Stimulated activated memory B cell treated with anti-CD40 and anti-IgM and Interleukin-4, amounts not matched to agents 10 μg/mL and 1 μg/mL and 100 μg/mL, for 72 hours (primary cell): ENCODE results near the gene SRCIN1.

ENCODE experiments used
- ATAC-seq: fragments of 150-1000 bp; cut with Tn5 transposase; 2 replicates; pipeline ENCODE4 v1.10.0; 2021
- H3K27ac Mint-ChIP-seq: one replicate; pipeline ENCODE4 v1.8.0; 2022; ENCODE audit warnings: mild to moderate bottlenecking, mixed read lengths
- H3K27me3 Mint-ChIP-seq: one replicate; pipeline ENCODE4 v1.8.0; 2022; ENCODE audit warnings: mixed read lengths
- H3K36me3 Mint-ChIP-seq: one replicate; pipeline ENCODE4 v1.8.0; 2022; ENCODE audit warnings: mixed read lengths
- H3K4me1 Mint-ChIP-seq: one replicate; pipeline ENCODE4 v1.8.0; 2022; ENCODE audit warnings: mixed read lengths
- H3K4me3 Mint-ChIP-seq: one replicate; pipeline ENCODE4 v1.8.0; 2022; ENCODE audit warnings: mild to moderate bottlenecking, moderate library complexity, mixed read lengths
- H3K9me3 Mint-ChIP-seq: one replicate; pipeline ENCODE4 v1.8.0; 2022; ENCODE audit warnings: mixed read lengths

The SRCIN1 gene

DNA sequence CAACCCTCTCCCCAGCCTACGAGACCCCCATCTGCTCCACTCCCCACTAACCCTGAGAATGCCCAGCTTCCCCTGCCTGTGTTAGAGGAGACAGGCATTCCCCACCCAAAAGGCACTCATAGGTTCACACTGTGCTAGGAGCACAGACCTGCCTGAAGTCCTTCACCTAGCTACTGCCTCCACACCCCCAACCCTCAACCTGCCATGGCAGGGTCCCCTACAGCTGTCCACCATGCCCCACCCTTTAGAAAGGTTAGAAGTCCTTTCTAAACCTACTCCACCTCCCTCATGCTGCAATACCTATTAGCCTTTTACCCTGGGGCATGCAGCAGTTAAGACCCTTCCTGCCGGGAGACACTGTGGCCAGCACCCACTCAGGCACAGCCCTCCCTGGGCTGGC, 9.1 kb downstream of the SRCIN1 start:
- Mint-ChIP-seq H3K36me3 (no peaks in the 10 kb centered on the region), H3K9me3 (no peaks in the 10 kb centered on the region), H3K27ac (no peak overlapping the region), H3K4me3 (no peak overlapping the region), H3K4me1 (peaks cover 14% of the 10 kb centered on the region), H3K27me3 (peaks cover 98% of the 10 kb centered on the region)
- ATAC-seq: no peak

DNA sequence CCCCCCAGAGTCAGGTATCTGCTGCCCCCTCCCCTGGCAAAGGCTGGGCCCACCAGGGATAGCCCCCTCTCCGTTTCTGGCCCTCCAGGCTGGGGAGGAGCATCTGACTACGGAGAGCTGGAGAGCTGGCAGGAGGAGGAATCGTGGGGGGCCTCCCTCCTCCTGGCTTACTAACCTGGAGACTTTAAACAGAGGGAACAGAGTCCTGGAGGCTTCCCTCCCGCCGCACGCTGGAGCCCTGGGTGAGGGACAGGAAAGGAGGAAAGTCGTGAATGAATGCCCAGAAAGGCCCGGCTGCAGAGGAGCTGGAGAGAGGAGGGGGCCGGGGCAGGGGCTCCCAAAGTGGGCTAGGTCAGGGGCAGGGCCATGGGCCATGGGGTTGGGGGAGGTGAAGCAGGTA, 9.9 kb downstream of the SRCIN1 start:
- no peak for ATAC-seq
- H3K27ac Mint-ChIP-seq: no peak overlapping the region
- H3K36me3 Mint-ChIP-seq: no peaks in the 10 kb centered on the region
- H3K4me3 Mint-ChIP-seq: no peak overlapping the region
- H3K4me1 Mint-ChIP-seq: peaks cover 14% of the 10 kb centered on the region
- H3K9me3 Mint-ChIP-seq: no peaks in the 10 kb centered on the region
- peaks cover 98% of the 10 kb centered on the region for H3K27me3 Mint-ChIP-seq

DNA sequence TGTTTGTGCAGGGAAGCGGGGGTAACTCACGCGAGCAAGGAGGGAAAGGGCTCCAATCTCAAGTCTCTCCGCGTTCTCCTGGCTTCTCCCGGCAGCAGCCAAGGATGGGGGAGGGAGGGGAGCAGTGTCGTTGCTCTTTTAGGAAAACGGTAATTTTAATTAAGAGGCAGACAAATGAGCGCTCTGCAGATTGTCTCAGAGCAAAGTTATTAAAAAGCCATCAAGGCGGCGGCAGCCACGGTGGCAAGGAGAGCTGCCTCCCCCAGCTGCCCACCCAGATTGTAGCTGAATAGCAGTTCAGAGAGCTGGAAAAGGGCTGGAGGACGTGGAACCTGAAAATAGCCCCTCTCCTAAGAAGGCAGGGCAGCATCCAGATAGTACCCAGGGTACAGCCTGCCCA, 11.6 kb downstream of the SRCIN1 start:
- H3K27ac Mint-ChIP-seq: no peak overlapping the region
- ATAC-seq: no peak
- H3K9me3 Mint-ChIP-seq: no peaks in the 10 kb centered on the region
- no peaks in the 10 kb centered on the region for H3K36me3 Mint-ChIP-seq
- H3K27me3 Mint-ChIP-seq: peaks cover 95% of the 10 kb centered on the region
- H3K4me1 Mint-ChIP-seq: peaks cover 17% of the 10 kb centered on the region
- H3K4me3 Mint-ChIP-seq: no peak overlapping the region

DNA sequence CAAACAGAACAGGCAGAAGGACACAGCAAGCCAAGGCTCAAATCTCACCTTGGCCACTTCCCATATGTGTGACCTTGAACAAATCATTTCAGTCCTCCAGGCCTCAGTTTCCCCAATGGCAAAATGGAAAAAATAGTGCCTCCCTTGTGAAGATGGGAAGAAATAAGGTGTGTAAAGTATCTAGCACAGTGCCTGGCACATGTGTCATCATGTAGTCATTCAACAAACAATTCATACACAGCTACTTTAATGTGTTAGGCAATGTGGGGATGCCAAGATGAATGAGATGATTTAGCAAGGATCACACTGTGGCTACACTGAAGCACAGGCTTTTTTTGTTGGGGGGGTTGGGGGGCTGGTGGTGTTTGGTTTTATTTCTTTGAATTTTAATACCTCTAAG, 13.3 kb downstream of the SRCIN1 start:
- peaks cover 17% of the 10 kb centered on the region for H3K4me1 Mint-ChIP-seq
- no peak overlapping the region for H3K27ac Mint-ChIP-seq
- H3K9me3 Mint-ChIP-seq: no peaks in the 10 kb centered on the region
- peaks cover 95% of the 10 kb centered on the region for H3K27me3 Mint-ChIP-seq
- H3K4me3 Mint-ChIP-seq: no peak overlapping the region
- no peaks in the 10 kb centered on the region for H3K36me3 Mint-ChIP-seq
- no peak for ATAC-seq

DNA sequence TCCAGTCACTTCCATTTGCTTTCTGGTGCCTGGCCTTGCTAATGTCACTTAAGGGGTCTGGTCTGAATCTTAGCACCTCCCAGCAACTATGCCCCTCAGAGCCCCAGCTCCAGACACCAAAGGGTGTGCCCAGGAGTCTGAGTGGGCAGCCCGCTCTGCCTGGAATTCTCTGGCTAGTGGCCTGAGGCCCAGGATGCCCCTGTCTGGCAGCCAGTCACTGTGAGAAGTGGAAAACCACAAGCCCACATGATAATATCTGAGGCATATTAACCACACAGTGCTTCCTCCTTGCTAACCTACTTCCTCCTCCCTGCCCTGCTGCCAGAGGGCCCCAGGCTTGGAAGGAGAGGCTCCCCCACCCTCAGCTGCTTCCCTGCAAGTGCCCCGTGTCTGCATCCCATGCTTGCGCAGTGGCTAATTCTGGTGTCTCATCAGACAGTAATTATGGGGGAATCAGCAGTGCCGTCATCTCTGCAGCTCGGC, 14.0 kb downstream of the SRCIN1 start:
- ATAC-seq: no peak
- H3K27me3 Mint-ChIP-seq: peaks cover 95% of the 10 kb centered on the region
- no peaks in the 10 kb centered on the region for H3K36me3 Mint-ChIP-seq
- H3K27ac Mint-ChIP-seq: no peak overlapping the region
- H3K9me3 Mint-ChIP-seq: no peaks in the 10 kb centered on the region
- peaks cover 17% of the 10 kb centered on the region for H3K4me1 Mint-ChIP-seq
- no peak overlapping the region for H3K4me3 Mint-ChIP-seq

DNA sequence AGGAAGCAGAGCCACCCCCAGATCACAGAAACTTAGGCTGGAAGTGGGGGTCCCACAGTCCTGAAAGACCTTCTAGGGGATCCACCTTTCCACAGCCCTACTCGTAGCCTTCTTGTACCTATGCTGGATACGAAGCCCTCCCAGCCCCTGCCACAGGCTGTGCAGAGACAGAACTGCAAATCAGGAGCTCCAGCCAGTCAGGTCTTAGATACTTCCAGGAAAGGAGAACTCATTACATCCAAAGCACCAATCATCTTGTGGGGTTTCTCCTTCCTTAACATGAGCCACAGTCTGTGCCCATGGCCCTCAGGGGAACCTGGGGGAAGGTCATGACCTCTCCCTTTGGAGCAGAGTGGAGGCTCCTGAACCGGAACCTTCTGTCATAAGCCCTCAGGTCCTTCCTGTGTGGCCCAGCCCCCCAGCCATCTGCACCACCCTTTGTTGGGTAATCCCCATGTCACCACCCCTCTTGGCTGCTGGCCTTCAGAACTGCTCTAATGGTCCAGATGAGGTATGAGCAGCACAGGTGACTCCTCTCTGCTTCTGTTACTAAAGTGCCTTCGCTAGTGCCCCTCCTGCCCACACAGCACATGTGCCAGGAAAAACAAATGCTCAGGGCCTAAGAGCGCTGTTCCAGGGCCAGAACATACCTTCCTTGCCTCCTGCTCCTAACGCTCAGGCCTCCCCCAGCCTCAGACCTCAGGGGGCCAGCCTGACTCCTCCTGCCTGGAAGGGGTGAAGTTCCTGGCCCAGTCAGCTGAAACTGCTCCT, 14.6 kb downstream of the SRCIN1 start:
- Mint-ChIP-seq H3K4me3 (no peak overlapping the region), H3K27me3 (peaks cover 95% of the 10 kb centered on the region), H3K36me3 (no peaks in the 10 kb centered on the region), H3K4me1 (peaks cover 17% of the 10 kb centered on the region), H3K9me3 (no peaks in the 10 kb centered on the region), H3K27ac (no peak overlapping the region)
- peak; percentile 22 for ATAC-seq

DNA sequence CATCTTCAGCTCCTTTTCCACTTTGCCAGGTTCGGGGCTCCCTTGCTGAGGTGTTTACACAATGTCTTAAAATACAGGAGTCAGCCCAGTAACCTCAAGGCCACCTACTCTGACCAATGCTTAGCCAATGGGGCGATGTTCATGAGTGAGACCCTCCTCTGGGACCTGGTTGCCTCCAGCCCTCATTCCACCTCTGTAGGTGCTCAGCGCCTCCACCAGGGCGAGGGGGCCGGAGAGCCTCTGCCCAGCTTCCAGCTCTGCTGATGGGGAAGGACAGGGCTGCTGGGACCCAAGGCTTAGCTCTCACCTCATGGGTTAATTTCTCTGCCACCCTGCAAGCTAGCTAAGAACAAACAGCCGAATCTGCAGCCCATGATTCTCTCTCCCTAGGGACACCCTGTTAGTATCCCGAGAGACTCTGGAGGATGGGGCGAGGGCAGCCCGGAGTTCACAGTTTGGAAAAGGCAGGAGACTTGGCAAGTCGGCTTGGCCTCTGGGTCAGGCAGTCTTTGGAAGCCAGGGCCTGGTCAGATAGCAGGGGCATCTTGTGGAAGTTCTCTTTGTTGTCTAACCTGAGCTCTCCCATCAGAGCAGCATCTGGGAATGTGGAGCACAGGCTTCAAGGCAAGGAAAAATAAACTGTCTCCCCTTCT, 16.2 kb downstream of the SRCIN1 start:
- H3K27me3 Mint-ChIP-seq: peaks cover 95% of the 10 kb centered on the region
- no peaks in the 10 kb centered on the region for H3K36me3 Mint-ChIP-seq
- ATAC-seq: no peak
- H3K27ac Mint-ChIP-seq: no peak overlapping the region
- no peaks in the 10 kb centered on the region for H3K9me3 Mint-ChIP-seq
- no peak overlapping the region for H3K4me3 Mint-ChIP-seq
- H3K4me1 Mint-ChIP-seq: peaks cover 20% of the 10 kb centered on the region

DNA sequence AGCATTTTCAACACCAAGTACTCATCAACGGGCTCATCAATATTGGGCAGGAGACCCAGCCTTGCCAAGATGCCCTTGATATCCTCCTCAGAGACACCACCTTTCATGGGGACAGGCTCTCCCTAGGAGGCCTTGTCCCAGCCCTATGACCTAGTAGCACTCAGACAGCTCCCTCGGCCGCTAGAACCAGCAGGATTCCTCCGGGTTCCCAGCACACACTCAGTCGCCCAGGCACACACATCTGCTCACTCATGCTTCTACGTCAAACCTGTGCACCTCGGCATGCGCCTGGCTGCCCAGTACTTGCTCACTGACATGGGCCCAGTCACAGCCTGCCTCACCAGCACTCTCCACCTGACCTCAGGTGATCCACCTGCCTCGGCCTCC, 17.0 kb downstream of the SRCIN1 start:
- H3K9me3 Mint-ChIP-seq: no peaks in the 10 kb centered on the region
- H3K4me3 Mint-ChIP-seq: no peak overlapping the region
- peaks cover 97% of the 10 kb centered on the region for H3K27me3 Mint-ChIP-seq

DNA sequence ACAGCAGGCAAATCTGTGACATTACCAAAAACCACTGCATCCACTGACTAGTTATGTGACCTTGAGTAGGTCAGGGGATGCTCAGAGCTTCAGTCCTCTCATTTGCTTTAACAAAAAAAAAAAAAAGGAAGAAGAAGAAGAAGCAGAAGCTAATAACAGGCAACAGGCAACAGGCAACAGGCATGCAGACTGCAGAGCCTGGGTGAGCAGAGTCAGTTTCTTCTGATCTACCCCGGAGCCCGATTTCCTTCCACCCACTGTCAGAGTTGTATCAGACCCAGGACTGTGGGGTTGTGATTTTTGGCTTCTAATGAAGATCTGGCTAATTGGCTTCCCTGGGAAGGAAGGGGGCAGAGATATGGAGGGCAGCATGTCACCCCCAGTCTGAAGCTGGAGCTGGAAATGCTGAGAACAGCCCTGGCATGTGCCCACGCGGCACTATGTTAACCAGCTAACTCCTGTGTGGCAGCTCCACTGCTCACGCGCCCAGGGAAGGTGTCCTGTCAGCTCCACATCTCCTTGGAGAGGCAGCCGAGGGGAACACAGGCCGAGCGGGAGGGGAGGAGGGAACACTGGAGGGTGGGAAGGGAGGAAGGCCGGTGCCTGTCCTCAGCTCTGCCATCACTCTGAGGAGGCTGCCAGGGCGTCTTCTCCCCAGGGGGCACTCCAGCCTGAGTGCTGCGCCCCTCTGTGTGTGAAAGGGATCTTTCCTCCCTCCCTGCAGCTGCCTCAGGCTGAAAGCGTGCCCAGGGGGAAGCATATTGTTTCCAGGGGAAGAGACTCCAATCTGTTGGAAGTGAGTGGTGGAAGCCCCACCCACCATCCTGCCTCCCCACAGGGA, 17.6 kb downstream of the SRCIN1 start:
- Mint-ChIP-seq H3K27ac (no peak overlapping the region), H3K27me3 (peaks cover 97% of the 10 kb centered on the region)
- ATAC-seq: no peak

More for the DNA sequence above, 17.0 kb downstream of the SRCIN1 start:
- Mint-ChIP-seq H3K27ac (no peak overlapping the region), H3K36me3 (no peaks in the 10 kb centered on the region), H3K4me1 (peaks cover 28% of the 10 kb centered on the region)
- ATAC-seq: no peak

DNA sequence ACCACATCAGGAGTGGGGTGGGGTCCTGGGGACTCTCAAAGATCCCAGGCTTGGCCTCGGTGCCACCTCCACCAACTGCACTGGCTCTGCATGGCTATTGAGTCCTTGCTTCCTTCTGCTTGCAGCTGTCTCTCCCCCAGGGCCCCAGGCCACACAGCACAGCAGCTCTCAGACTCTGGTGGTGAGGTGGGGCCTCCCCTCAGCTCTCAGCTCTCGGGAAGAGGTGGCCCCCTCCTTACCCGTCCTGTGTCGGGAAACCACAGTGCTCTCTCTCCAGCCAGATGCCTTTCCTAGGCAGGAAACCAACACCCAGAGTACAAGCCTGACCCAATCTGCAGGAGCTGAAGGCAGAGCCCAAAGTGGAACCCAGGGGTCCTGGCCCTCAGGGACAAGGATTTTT, 18.5 kb downstream of the SRCIN1 start:
- peaks cover 27% of the 10 kb centered on the region for H3K4me1 Mint-ChIP-seq
- peaks cover 97% of the 10 kb centered on the region for H3K27me3 Mint-ChIP-seq
- no peak overlapping the region for H3K27ac Mint-ChIP-seq
- ATAC-seq: no peak
- H3K4me3 Mint-ChIP-seq: no peak overlapping the region
- H3K36me3 Mint-ChIP-seq: no peaks in the 10 kb centered on the region
- H3K9me3 Mint-ChIP-seq: no peaks in the 10 kb centered on the region

More for the DNA sequence above, 17.6 kb downstream of the SRCIN1 start:
- H3K9me3 Mint-ChIP-seq: no peaks in the 10 kb centered on the region
- peaks cover 29% of the 10 kb centered on the region for H3K4me1 Mint-ChIP-seq
- no peak overlapping the region for H3K4me3 Mint-ChIP-seq
- H3K36me3 Mint-ChIP-seq: no peaks in the 10 kb centered on the region

DNA sequence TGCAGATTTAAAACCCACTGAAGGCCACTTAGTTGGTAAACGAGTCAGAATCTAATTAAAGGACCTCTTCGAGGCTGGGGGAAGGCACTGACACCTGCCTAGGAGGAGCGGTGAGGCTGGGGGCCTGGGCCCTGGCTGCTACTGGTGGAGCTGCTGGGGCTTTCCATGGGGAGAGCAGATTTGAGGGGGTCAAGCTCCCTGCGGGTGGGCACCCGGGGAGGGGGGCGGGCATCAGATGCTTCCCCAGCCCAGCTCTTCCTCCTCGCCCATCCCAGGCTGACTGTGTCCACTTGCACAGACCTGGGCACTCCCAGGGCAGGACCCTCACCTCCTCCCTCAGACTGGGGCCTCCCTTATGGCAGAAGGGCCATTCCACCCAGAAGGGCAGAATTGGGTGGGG, 19.0 kb downstream of the SRCIN1 start:
- Mint-ChIP-seq H3K27ac (no peak overlapping the region), H3K27me3 (peaks cover 97% of the 10 kb centered on the region), H3K4me3 (no peak overlapping the region), H3K36me3 (no peaks in the 10 kb centered on the region), H3K9me3 (no peaks in the 10 kb centered on the region), H3K4me1 (peaks cover 23% of the 10 kb centered on the region)
- no peak for ATAC-seq

DNA sequence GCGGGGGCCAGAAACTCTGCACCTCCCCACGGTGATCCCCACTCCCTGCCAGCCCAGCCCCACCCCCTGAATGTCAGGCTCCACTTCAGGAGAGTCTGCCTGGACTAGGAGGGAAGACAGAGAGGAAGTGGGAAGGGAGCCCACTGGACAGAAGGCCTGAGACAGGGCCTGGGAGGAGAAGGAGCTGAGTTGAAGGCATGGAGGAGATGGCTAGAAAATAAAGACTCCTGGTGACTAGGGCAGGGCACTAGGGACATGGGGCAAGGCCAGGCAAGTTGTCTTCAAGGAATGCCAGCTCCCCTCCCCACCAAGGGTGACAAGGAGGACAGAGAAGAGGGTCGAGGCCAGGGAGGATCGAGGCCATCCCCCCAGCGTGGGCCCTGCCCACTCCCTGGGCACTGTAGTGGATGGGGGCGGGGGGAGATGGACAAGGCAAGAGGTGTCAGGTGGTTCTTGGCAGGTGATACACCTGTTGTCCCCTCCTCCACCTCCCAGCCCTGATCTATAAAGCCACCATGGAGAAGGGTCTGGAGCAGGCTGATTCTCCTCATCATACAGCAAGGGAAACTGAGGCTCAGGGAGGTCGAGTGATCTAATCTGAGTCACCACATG, 19.7 kb downstream of the SRCIN1 start:
- no peak for ATAC-seq
- Mint-ChIP-seq H3K9me3 (no peaks in the 10 kb centered on the region), H3K27ac (no peak overlapping the region), H3K36me3 (no peaks in the 10 kb centered on the region), H3K4me3 (no peak overlapping the region), H3K4me1 (peaks cover 15% of the 10 kb centered on the region), H3K27me3 (peaks cover 92% of the 10 kb centered on the region)

DNA sequence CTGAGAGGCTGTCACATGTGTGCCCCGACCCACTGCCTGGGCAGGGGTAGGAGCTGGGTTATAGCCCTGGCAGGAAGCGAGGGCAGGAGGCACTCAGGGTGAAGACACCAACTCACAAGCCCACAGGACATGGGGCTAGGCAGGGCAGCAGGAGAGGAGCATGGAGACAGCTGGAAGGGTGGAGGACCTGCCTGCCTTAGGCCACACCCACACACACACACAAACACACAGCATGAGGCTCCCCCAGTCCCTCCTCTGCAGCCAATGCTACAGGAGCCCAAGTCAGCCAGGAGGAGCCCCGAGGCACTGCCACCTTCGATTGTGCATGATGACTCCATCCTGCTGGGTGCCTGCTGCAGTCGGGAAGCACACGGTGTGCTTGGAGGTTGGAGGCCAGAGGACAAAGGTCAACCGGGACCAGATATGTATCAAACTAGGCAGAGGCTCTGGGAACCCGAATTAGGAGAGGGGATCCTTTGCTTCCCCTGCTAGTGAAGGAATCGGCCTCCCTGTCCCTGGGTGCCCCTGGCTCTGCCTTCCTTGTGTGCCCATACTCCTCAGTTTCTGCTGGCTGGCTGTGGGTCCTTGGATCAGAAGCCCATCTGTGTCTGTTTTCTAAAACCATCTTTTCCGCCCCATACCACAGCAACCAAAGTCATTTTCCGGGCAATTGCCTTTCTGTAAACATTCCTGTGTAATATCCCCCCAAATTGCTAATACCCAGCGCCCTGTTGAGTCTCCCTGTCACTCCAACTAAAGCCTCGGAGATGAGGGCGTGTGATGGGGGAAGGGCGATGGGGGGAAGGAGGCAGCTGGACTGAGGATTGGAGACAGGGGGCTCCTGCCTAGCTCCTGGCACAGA, 20.5 kb downstream of the SRCIN1 start:
- ATAC-seq: no peak
- Mint-ChIP-seq H3K4me1 (peaks cover 12% of the 10 kb centered on the region), H3K4me3 (no peak overlapping the region), H3K36me3 (no peaks in the 10 kb centered on the region), H3K9me3 (no peaks in the 10 kb centered on the region), H3K27ac (no peak overlapping the region), H3K27me3 (peaks cover 90% of the 10 kb centered on the region)

DNA sequence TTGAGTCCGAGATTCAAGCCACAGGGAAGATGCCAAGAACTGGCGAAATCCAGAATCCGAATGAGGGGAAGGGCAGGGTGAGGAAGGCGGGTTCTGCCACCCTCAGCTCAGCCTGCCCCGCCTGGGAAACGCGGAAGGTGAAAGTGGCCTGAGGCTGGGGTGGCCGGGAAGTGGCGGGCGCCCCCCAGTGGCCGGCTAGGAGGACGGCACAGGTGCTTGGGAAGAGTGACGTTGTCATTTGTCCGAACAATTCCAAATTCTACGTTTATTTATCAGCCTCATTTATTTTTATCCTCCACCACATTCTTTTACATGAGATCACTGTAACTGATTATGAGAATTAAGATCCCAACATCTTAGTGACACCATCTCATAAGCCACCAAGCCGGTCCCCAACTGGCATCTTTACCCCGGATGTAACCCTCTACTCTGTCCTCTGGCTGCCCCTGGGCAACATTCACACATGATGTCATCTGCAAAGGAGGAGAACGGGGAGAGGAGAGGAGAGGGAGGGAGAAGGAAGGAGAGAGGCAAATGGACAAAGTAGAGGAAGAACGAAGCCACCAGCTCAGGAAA, 21.3 kb downstream of the SRCIN1 start:
- no peak overlapping the region for H3K27ac Mint-ChIP-seq
- H3K4me3 Mint-ChIP-seq: no peak overlapping the region
- peaks cover 93% of the 10 kb centered on the region for H3K27me3 Mint-ChIP-seq
- ATAC-seq: peak; percentile 80
- H3K36me3 Mint-ChIP-seq: no peaks in the 10 kb centered on the region
- peaks cover 13% of the 10 kb centered on the region for H3K4me1 Mint-ChIP-seq
- H3K9me3 Mint-ChIP-seq: no peaks in the 10 kb centered on the region
